Panc1 (cell line): ENCODE results near the gene HOXB5.

Source experiments
- CTCF ChIP-seq: fragments of 450-650 bp; IDR thresholded peaks from 2 replicates; pipeline ENCODE4 v1.5.1; 2017; ENCODE audit warnings: mild to moderate bottlenecking
- REST ChIP-seq, 2 experiments: IDR thresholded peaks; 2 replicates each; pipeline ENCODE4 v1.6.1; 2011 to 2012; ENCODE audit warnings: low read depth in 2 of 2, control low read depth in 1 of 2, low read length in 1 of 2, mild to moderate bottlenecking in 1 of 2, moderate library complexity in 1 of 2; ENCODE audit not compliant: insufficient read depth in 1 of 2
- SIN3A ChIP-seq: IDR thresholded peaks from 2 replicates; pipeline ENCODE4 v1.6.1; 2012; ENCODE audit warnings: low read depth, mild to moderate bottlenecking, low read length, moderate library complexity, borderline replicate concordance; ENCODE audit not compliant: insufficient read depth

GRCh38 chr17:48576479-48577309, 16.9 kb downstream of the HOXB5 start:
- TF ChIP-seq CTCF (no peak), REST (IDR thresholded peaks at IDR 0.05; ENCODE audit: insufficient read depth in 1 of 2, low read depth in 2 of 2, low read length in 1 of 2) (no peak), SIN3A (no peak)
